K562 (cell line): ENCODE measurements around the gene SHOX. TPM values are rescaled to one million over a fixed set of nuclear protein-coding genes. Genes with fewer than 3 reads are reported as not detected.

Experiments
- ATAC-seq: fragments of 200-7000 bp; cut with Tn5 transposase; 3 replicates; pipeline ENCODE4 v1.9.1; 2020; ENCODE audit warnings: moderate library complexity
- BruUV-seq: library from RNA; stranded (reverse); fragments of 400-500 nt; replicated peaks from 2 replicates; lab custom pipeline; 2021; lab: Mats Ljungman, UMichigan
- CTCF ChIA-PET: fragments of 300-600 bp; formaldehyde crosslinking; extraction: SDS; loops from one replicate; lab custom pipeline; 2021; ENCODE audit warnings: low intra/inter-chr PET ratio; lab: Yijun Ruan, JAX
- POLR2A ChIA-PET: fragments of 300-600, 350-650 bp; sonication (Branson Sonifier 250); formaldehyde crosslinking; extraction: SDS; loops from one replicate; lab custom pipeline; 2021; ENCODE audit warnings: antibody characterized with exemption, inconsistent platforms; lab: Yijun Ruan, JAX
- DNase-seq, 4 experiments: peaks; one replicate each; pipeline versions ENCODE4 v3.0.0 to v3.0.0-alpha.2; 2011 to 2018; ENCODE audit warnings: low spot score in 3 of 4, mixed read lengths in 3 of 4; ENCODE audit errors: extremely low read depth in 1 of 4
- FAIRE-seq: peaks from 2 replicates; lab custom pipeline; 2011; peaks lifted over from hg19 to GRCh38; lab: Jason Lieb, UNC
- H2AFZ ChIP-seq: 2 replicates; pipeline ENCODE4 v1.6.0; 2011; ENCODE audit warnings: low read depth, low read length, control low read depth, inconsistent platforms
- H3K27ac ChIP-seq: fragments of 200-600 bp; 3 replicates; pipeline ENCODE4 v1.8.0; 2011; ENCODE audit warnings: low read depth, mild to moderate bottlenecking, control low read depth, inconsistent platforms, low read length, moderate library complexity, mixed read lengths; ENCODE audit errors: extremely low read depth
- H3K27me3 ChIP-seq, 2 experiments: fragments of 300-600 bp in 1 of 2; 2 replicates in 1 of 2; 3 replicates in 1 of 2; pipeline versions ENCODE4 v1.6.0 to v1.8.0; 2011; ENCODE audit warnings: inconsistent platforms in 2 of 2, low read length in 2 of 2, mild to moderate bottlenecking in 1 of 2, mixed read lengths in 1 of 2, moderate library complexity in 1 of 2; ENCODE audit not compliant: control insufficient read depth in 2 of 2, insufficient read depth in 2 of 2
- H3K36me3 ChIP-seq: fragments of 300-600 bp; 3 replicates; pipeline ENCODE4 v1.8.0; 2011; ENCODE audit warnings: mild to moderate bottlenecking, low read length, inconsistent platforms; ENCODE audit not compliant: control insufficient read depth, insufficient read depth
- H3K4me1 ChIP-seq, 2 experiments: fragments of 200-600 bp in 1 of 2; replicated peaks in 1 of 2; 2 replicates in 1 of 2; 3 replicates in 1 of 2; pipeline versions ENCODE4 v1.5.1 to v1.8.0; 2011; ENCODE audit warnings: inconsistent platforms in 2 of 2, low read length in 2 of 2, mild to moderate bottlenecking in 1 of 2, mixed read lengths in 1 of 2, moderate library complexity in 1 of 2; ENCODE audit not compliant: control insufficient read depth in 2 of 2, insufficient read depth in 2 of 2
- H3K4me2 ChIP-seq: 2 replicates; pipeline ENCODE4 v1.6.1; 2011; ENCODE audit warnings: low read length, control low read depth, inconsistent platforms, mixed read lengths; ENCODE audit not compliant: insufficient read depth
- H3K4me3 ChIP-seq: fragments of 200-600 bp; sonication (generic), shearing (Covaris generic); 2 replicates; pipeline ENCODE4 v1.5.1; 2016; ENCODE audit warnings: control low read depth, inconsistent platforms
- H3K79me2 ChIP-seq: fragments of 200-600 bp; 3 replicates; pipeline ENCODE4 v1.8.0; 2011; ENCODE audit warnings: low read length, inconsistent platforms; ENCODE audit not compliant: control insufficient read depth, insufficient read depth
- H3K9ac ChIP-seq, 2 experiments: 2 replicates each; pipeline versions ENCODE4 v1.6.0 to v1.6.1; 2011; ENCODE audit warnings: low read depth in 2 of 2, low read length in 2 of 2, control low read depth in 1 of 2, inconsistent platforms in 1 of 2, mild to moderate bottlenecking in 1 of 2, mixed read lengths in 1 of 2; ENCODE audit not compliant: insufficient read depth in 1 of 2
- H3K9me1 ChIP-seq: one replicate; pipeline ENCODE4 v1.6.0; 2011; ENCODE audit warnings: inconsistent platforms, mild to moderate bottlenecking, low read length, moderate library complexity; ENCODE audit not compliant: control insufficient read depth, insufficient read depth
- H3K9me3 ChIP-seq: replicated peaks from 2 replicates; pipeline ENCODE4 v1.5.1; 2011; ENCODE audit warnings: low read depth, low read length, inconsistent platforms; ENCODE audit not compliant: control insufficient read depth, insufficient read depth
- H4K20me1 ChIP-seq: replicated peaks from 2 replicates; pipeline ENCODE4 v1.6.1; 2011; ENCODE audit warnings: low read length, inconsistent platforms, mixed read lengths; ENCODE audit not compliant: control insufficient read depth, insufficient read depth
- ATF3 ChIP-seq, 2 experiments: fragments of 450-650 bp in 1 of 2; sonication (generic) in 1 of 2; formaldehyde crosslinking in 1 of 2; IDR thresholded peaks in 1 of 2; conservative IDR thresholded peaks in 1 of 2; 2 replicates each; pipeline versions ENCODE4 v1.6.1 to v1.8.1; 2016 to 2023; ENCODE audit warnings: mild to moderate bottlenecking in 2 of 2, moderate library complexity in 2 of 2, inconsistent platforms in 1 of 2, missing genetic modification reagents in 1 of 2
- CBX1 ChIP-seq: sonication (generic); IDR thresholded peaks from 2 replicates; pipeline ENCODE4 v1.6.1; 2016; ENCODE audit warnings: antibody characterized with exemption, low read depth, mild to moderate bottlenecking
- CTBP1 ChIP-seq: fragments of 450-650 bp; IDR thresholded peaks from 2 replicates; pipeline ENCODE4 v1.6.1; 2016; ENCODE audit warnings: borderline replicate concordance
- HMGN3 ChIP-seq: IDR thresholded peaks from 2 replicates; pipeline ENCODE4 v1.6.1; 2011; ENCODE audit warnings: borderline replicate concordance, low read depth, mild to moderate bottlenecking, mixed read lengths, low read length; ENCODE audit not compliant: insufficient read length; ENCODE audit errors: extremely low read depth
- KHSRP ChIP-seq: fragments of 450-650 bp; IDR thresholded peaks from 2 replicates; pipeline ENCODE4 v1.6.1; 2017
- MAFK ChIP-seq: IDR thresholded peaks from 2 replicates; pipeline ENCODE4 v1.6.1; 2011; ENCODE audit warnings: low read length, improper control_type of control experiment
- PHB2 ChIP-seq: fragments of 450-650 bp; IDR thresholded peaks from 2 replicates; pipeline ENCODE4 v1.6.1; 2017; ENCODE audit warnings: low read depth
- PHF20 ChIP-seq: fragments of 450-650 bp; IDR thresholded peaks from 2 replicates; pipeline ENCODE4 v1.6.1; 2018; ENCODE audit not compliant: partially characterized antibody
- TAF7 ChIP-seq: fragments of 450-650 bp; IDR thresholded peaks from 2 replicates; pipeline ENCODE4 v1.6.1; 2016; ENCODE audit warnings: missing genetic modification characterization, missing compliant biosample characterization
- WHSC1 ChIP-seq: IDR thresholded peaks from one replicate; pipeline ENCODE4 v1.6.1; 2012; ENCODE audit warnings: low read length, control low read depth, inconsistent platforms
- ZNF184 ChIP-seq: sonication (generic); formaldehyde crosslinking; IDR thresholded peaks from 2 replicates; pipeline ENCODE4 v1.5.0; 2020; ENCODE audit warnings: missing genetic modification reagents
- ZNF24 ChIP-seq: fragments of 450-650 bp; IDR thresholded peaks from 2 replicates; pipeline ENCODE4 v1.6.1; 2016
- ZNF586 ChIP-seq: fragments of 450-650 bp; formaldehyde crosslinking; conservative IDR thresholded peaks from 2 replicates; pipeline ENCODE4 v1.4.0; 2020; ENCODE audit warnings: mild to moderate bottlenecking, moderate library complexity
- ZNF609 ChIP-seq: sonication (generic); formaldehyde crosslinking; IDR thresholded peaks from 2 replicates; pipeline ENCODE4 v1.8.1; 2023; ENCODE audit warnings: missing genetic modification reagents, mild to moderate bottlenecking, borderline replicate concordance
- WGBS: fragments of 100-300 bp; shearing (Covaris generic); methylation state at CpG from one replicate; pipeline ENCODE4 v1.1.6; 2016; ENCODE audit warnings: low coverage, mixed read lengths; ENCODE audit not compliant: insufficient coverage; ENCODE audit errors: missing lambda C conversion rate; 5-methylcytosine and 5-hydroxymethylcytosine counted together
- in situ Hi-C: fragments of 300-500 bp; cut with MboI; formaldehyde crosslinking; loops from 4 replicates; pipeline ENCODE4 v1.15.0; 2018; ENCODE audit warnings: inconsistent platforms, mixed read lengths
- intact Hi-C: fragments of 100-400 bp; cut with micrococcal nuclease; formaldehyde crosslinking; loops from 2 replicates; pipeline ENCODE4 v1.14.2; 2022
- polyA plus RNA-seq, 8 experiments: library from polyadenylated mRNA; depleted of rRNA in 4 of 8; stranded (reverse) in 5 of 8; unstranded in 3 of 8; fragments of >200 nt; fragmentation: Nextera tagmentation in 2 of 8; fragmentation: Illumina TruSeq in 1 of 8; extraction: Ambion mirVana in 2 of 8; extraction: Trizol in 1 of 8; gene quantifications; 2 replicates each; pipeline versions ENCODE4 v1.2.1 to v1.2.3, GENCODE V29; 2011 to 2014; ENCODE audit warnings: inconsistent platforms in 1 of 8, missing spikeins in 1 of 8
- total RNA-seq, 7 experiments: library from RNA; depleted of rRNA in 6 of 7; stranded (reverse); fragments of >200 nt in 6 of 7; fragmentation: Illumina TruSeq in 2 of 7; extraction: Trizol in 2 of 7; gene quantifications; 2 replicates each; pipeline versions ENCODE4 v1.2.1 to v1.2.3, GENCODE V29; 2011 to 2021; ENCODE audit warnings: low replicate concordance in 1 of 7
- TF ChIP-seq, protein P1 (sequence below): fragments of 450-650 bp; IDR thresholded peaks from 2 replicates; pipeline ENCODE4 v1.6.1; 2018; ENCODE audit warnings: mild to moderate bottlenecking, low read depth; ENCODE audit not compliant: partially characterized antibody

The SHOX gene
- total and polyA plus RNA-seq, 9 of the 15 experiments (the other 6 are each of a cell fraction or from before 2014, with no cell fraction given) = not detected

- TF ChIP-seq ZNF609 (CRISPR knock-in tag) (no peak), WHSC1 (no peak), CBX1 (no peak)
- TF ChIP-seq, all 486 proteins: peak for 0
Observed at GRCh38 chrX:585115-585808, 45.3 kb upstream of the SHOX start (continued).

- 2% methylated on average over 8 of the region's 8 CpGs for WGBS
- no TSS peak for BruUV-seq
- ChIA-PET CTCF (no interaction called here), POLR2A (no interaction called here)
- FAIRE-seq (no peak), DNase-seq (no peak), ATAC-seq (no peak)
- Histone ChIP-seq H3K36me3 (no peaks in the 10 kb centered on the region), H3K27me3 (no peaks in the 10 kb centered on the region), H3K9me3 (no peaks in the 10 kb centered on the region), H3K9me1 (no peaks in the 10 kb centered on the region), H3K4me3 (no peak overlapping the region), H3K27ac (no peak overlapping the region), H2AFZ (no peak overlapping the region), H3K4me1 (no peaks in the 10 kb centered on the region), H4K20me1 (no peaks in the 10 kb centered on the region), H3K9ac (no peak overlapping the region), H3K4me2 (no peak overlapping the region), H3K79me2 (no peaks in the 10 kb centered on the region)
- intact Hi-C loops = no loop called here
- in situ Hi-C loops = no loop called here
- TF ChIP-seq HMGN3 (no peak), ATF3 (IDR thresholded peaks at IDR 0.05) (no peak), ATF3 (CRISPR knock-in tag; conservative IDR thresholded peaks at IDR 0.05) (no peak), CTBP1 (no peak), ZNF24 (no peak), MAFK (no peak), PHB2 (no peak), ZNF184 (no peak), TAF7 (tag) (no peak), KHSRP (no peak), ZNF586 (no peak), PHF20 (no peak)
- TF ChIP-seq, protein P1, sequence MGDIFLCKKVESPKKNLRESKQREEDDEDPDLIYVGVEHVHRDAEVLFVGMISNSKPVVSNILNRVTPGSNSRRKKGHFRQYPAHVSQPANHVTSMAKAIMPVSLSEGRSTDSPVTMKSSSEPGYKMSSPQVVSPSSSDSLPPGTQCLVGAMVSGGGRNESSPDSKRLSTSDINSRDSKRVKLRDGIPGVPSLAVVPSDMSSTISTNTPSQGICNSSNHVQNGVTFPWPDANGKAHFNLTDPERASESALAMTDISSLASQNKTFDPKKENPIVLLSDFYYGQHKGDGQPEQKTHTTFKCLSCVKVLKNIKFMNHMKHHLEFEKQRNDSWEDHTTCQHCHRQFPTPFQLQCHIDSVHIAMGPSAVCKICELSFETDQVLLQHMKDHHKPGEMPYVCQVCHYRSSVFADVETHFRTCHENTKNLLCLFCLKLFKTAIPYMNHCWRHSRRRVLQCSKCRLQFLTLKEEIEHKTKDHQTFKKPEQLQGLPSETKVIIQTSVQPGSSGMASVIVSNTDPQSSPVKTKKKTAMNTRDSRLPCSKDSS = no peak
Observed at GRCh38 chrX:586351-586750, 44.2 kb upstream of the SHOX start.
